Loucy (cell line): ENCODE data around the gene KIAA0232.

Experiments used
- H2AFZ ChIP-seq: fragments of 200-600 bp; sonication (generic); 2 replicates; pipeline ENCODE4 v1.6.0; 2016; ENCODE audit warnings: antibody characterized with exemption, mild to moderate bottlenecking, low read length, moderate library complexity
- H3F3A ChIP-seq: fragments of 200-600 bp; 2 replicates; pipeline ENCODE4 v1.6.0; 2016; ENCODE audit warnings: antibody characterized with exemption, low read depth, mild to moderate bottlenecking
- H3K27me3 ChIP-seq: fragments of 200-600 bp; sonication (generic); 2 replicates; pipeline ENCODE4 v1.6.1; 2014; ENCODE audit warnings: low read length, mild to moderate bottlenecking; ENCODE audit not compliant: insufficient read depth, poor library complexity, severe bottlenecking
- H3K36me3 ChIP-seq: fragments of 200-600 bp; sonication (generic); 2 replicates; pipeline ENCODE4 v1.6.1; 2016; ENCODE audit warnings: low read length; ENCODE audit not compliant: insufficient read depth
- H3K4me1 ChIP-seq: fragments of 200-600 bp; sonication (generic); 2 replicates; pipeline ENCODE4 v1.5.1; 2014; ENCODE audit warnings: low read length, mild to moderate bottlenecking; ENCODE audit not compliant: insufficient read depth, poor library complexity, severe bottlenecking
- H3K4me2 ChIP-seq: fragments of 200-600 bp; sonication (generic); 2 replicates; pipeline ENCODE4 v1.6.0; 2014; ENCODE audit warnings: antibody characterized with exemption, low read length, low read depth, mild to moderate bottlenecking; ENCODE audit not compliant: poor library complexity, severe bottlenecking
- H3K4me3 ChIP-seq: fragments of 200-600 bp; sonication (generic); 2 replicates; pipeline ENCODE4 v1.5.1; 2014; ENCODE audit warnings: low read length, mild to moderate bottlenecking, mixed read lengths; ENCODE audit not compliant: poor library complexity, severe bottlenecking
- H3K79me2 ChIP-seq: fragments of 200-600 bp; sonication (generic); 2 replicates; pipeline ENCODE4 v1.6.1; 2014; ENCODE audit warnings: low read length; ENCODE audit not compliant: insufficient read depth
- H3K9ac ChIP-seq: fragments of 200-600 bp; sonication (generic); 2 replicates; pipeline ENCODE4 v1.6.0; 2014; ENCODE audit warnings: mild to moderate bottlenecking, low read depth, low read length, moderate library complexity; ENCODE audit not compliant: poor library complexity, severe bottlenecking
- H3K9me2 ChIP-seq: fragments of 200-600 bp; sonication (generic); replicated peaks from 2 replicates; pipeline ENCODE4 v1.6.1; 2016; ENCODE audit warnings: low read depth, low read length, mixed read lengths
- H3K9me3 ChIP-seq: fragments of 200-600 bp; sonication (generic); 2 replicates; pipeline ENCODE4 v1.6.1; 2014; ENCODE audit warnings: mild to moderate bottlenecking, antibody characterized with exemption, low read length, low read depth; ENCODE audit not compliant: insufficient read depth
- H4K20me1 ChIP-seq: fragments of 200-600 bp; sonication (generic); 2 replicates; pipeline ENCODE4 v1.6.0; 2014; ENCODE audit warnings: antibody characterized with exemption, low read length, mild to moderate bottlenecking; ENCODE audit not compliant: insufficient read depth, poor library complexity, severe bottlenecking
- CTCF ChIP-seq: fragments of 200-600 bp; sonication (generic); conservative IDR thresholded peaks from 2 replicates; pipeline ENCODE4 v1.5.1; 2014; ENCODE audit warnings: mild to moderate bottlenecking, antibody characterized with exemption, low read length
- EZH2phosphoT487 ChIP-seq: fragments of 200-600 bp; IDR thresholded peaks from 2 replicates; pipeline ENCODE4 v1.6.1; 2018; ENCODE audit warnings: antibody characterized with exemption, mild to moderate bottlenecking, moderate library complexity, borderline replicate concordance

The KIAA0232 gene

GRCh38 chr4:6888506-6889071 is 106.1 kb downstream of the KIAA0232 start:
- H3K79me2 ChIP-seq, result no peaks in the 10 kb centered on the region
- no peak overlapping the region for H2AFZ ChIP-seq
- no peaks in the 10 kb centered on the region for H3F3A ChIP-seq
- no peak for TF ChIP-seq EZH2phosphoT487
- no peak for TF ChIP-seq CTCF
- H3K27me3 ChIP-seq, result no peaks in the 10 kb centered on the region
- no peaks in the 10 kb centered on the region for H3K9me2 ChIP-seq
- H3K4me1 ChIP-seq, result peaks cover 20% of the 10 kb centered on the region
- no peak overlapping the region for H3K4me2 ChIP-seq
- no peaks in the 10 kb centered on the region for H4K20me1 ChIP-seq
- peaks cover 4% of the 10 kb centered on the region; the same call in 1 of the 2 replicates for H3K36me3 ChIP-seq
- no peak overlapping the region for H3K4me3 ChIP-seq
- H3K9me3 ChIP-seq, result peaks cover 11% of the 10 kb centered on the region; the same call in 1 of the 2 replicates
- H3K9ac ChIP-seq, result no peak overlapping the region

- H3K27me3 ChIP-seq, result no peaks in the 10 kb centered on the region
- peaks cover 20% of the 10 kb centered on the region for H3K4me1 ChIP-seq
- H3K79me2 ChIP-seq, result no peaks in the 10 kb centered on the region
- H3K9ac ChIP-seq, result no peak overlapping the region
- H3F3A ChIP-seq, result no peaks in the 10 kb centered on the region
- peaks cover 11% of the 10 kb centered on the region; the same call in 1 of the 2 replicates for H3K9me3 ChIP-seq
- no peaks in the 10 kb centered on the region for H4K20me1 ChIP-seq
- H3K4me3 ChIP-seq, result no peak overlapping the region
- H3K4me2 ChIP-seq, result no peak overlapping the region
- H3K9me2 ChIP-seq, result no peaks in the 10 kb centered on the region
- no peak overlapping the region for H2AFZ ChIP-seq
- no peaks in the 10 kb centered on the region for H3K36me3 ChIP-seq
- no peak for TF ChIP-seq EZH2phosphoT487
- no peak for TF ChIP-seq CTCF
These were observed 106.7 kb downstream of the KIAA0232 start for GRCh38 chr4:6889101-6889735.

DNA sequence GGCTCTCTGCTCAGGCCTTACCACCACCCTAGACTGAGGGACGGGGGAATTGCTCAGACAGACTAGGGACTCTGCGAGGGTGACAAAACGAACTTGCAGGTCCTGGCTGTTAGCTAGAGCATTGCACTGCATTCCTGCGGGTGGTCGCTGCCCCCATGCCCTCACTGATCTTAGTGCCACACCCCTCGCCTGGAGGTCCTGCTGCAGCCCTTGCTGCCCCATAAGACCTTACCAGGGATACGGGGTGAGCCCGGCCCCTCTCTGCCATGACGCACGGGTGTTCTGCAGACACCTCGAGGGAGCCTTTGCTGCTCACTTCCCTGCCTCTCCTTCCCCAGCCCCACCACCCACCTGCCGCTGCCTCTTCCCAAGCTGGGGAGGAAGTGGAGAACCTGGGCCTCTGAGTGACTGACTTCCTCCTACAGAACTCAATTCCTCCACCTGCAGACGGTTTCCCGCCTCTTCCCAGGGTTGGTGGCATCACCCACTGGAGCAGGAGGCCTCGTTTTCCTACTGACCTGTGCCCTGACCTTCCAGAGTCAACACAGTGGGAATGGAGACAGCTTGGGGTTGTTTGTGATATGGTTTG is 107.3 kb downstream of the KIAA0232 start:
- Histone ChIP-seq H3K79me2 (no peaks in the 10 kb centered on the region), H3K9me2 (no peaks in the 10 kb centered on the region), H3K9ac (no peak overlapping the region), H3K4me2 (no peak overlapping the region), H4K20me1 (no peaks in the 10 kb centered on the region), H2AFZ (no peak overlapping the region), H3K4me3 (no peak overlapping the region), H3K36me3 (no peaks in the 10 kb centered on the region), H3K4me1 (peaks cover 20% of the 10 kb centered on the region), H3K9me3 (peaks cover 11% of the 10 kb centered on the region; the same call in 1 of the 2 replicates), H3F3A (no peaks in the 10 kb centered on the region), H3K27me3 (no peaks in the 10 kb centered on the region)
- TF ChIP-seq EZH2phosphoT487, result no peak
- TF ChIP-seq CTCF, result no peak
